Putamen (tissue), 1 donor: ENCODE results near the gene OLFML3.
"Not testable (repeated sequence)": the region's sequence is repeated elsewhere in the genome, so short reads cannot be mapped to it uniquely, and the experiment has no call there.

Experiments used
- DNase-seq: peaks from one replicate; pipeline ENCODE4 v3.0.0-alpha.2; 2016; ENCODE audit warnings: low spot score

OLFML3 gene

GRCh38 chr1:113978863-113979702 lies at the start of gene OLFML3:
TSS of gene OLFML3 (plus strand) at chr1:113979474. CDS start at chr1:113979517, 43 bp downstream.
- DNase-seq, result peak; percentile 77

- no peak for DNase-seq
These were observed 49.4 kb upstream of the OLFML3 start for GRCh38 chr1:113929750-113930498.

- DNase-seq, result no peak
These were observed 48.6 kb upstream of the OLFML3 start for GRCh38 chr1:113930499-113931161.

- DNase-seq, result no peak
These were observed 47.8 kb upstream of the OLFML3 start for GRCh38 chr1:113931451-113931851.

GRCh38 chr1:113934006-113934405 lies 45.3 kb upstream of the OLFML3 start:
- no peak for DNase-seq

- no peak for DNase-seq
These were observed 44.7 kb upstream of the OLFML3 start for GRCh38 chr1:113934511-113935055.

GRCh38 chr1:113935176-113935575 lies 44.1 kb upstream of the OLFML3 start:
- no peak for DNase-seq

- no peak for DNase-seq
These were observed 43.3 kb upstream of the OLFML3 start for GRCh38 chr1:113935970-113936369.

GRCh38 chr1:113937146-113937545 lies 42.1 kb upstream of the OLFML3 start:
- no peak for DNase-seq

- DNase-seq, result no peak
These were observed 41.1 kb upstream of the OLFML3 start for GRCh38 chr1:113938192-113938591.

- no peak for DNase-seq
These were observed 38.7 kb upstream of the OLFML3 start for GRCh38 chr1:113940365-113941244.

GRCh38 chr1:113941245-113941559 lies 38.1 kb upstream of the OLFML3 start:
- DNase-seq, result no peak

- DNase-seq, result no peak
These were observed 36.7 kb upstream of the OLFML3 start for GRCh38 chr1:113942527-113942926.

- DNase-seq, result no peak
These were observed 36.1 kb upstream of the OLFML3 start for GRCh38 chr1:113943028-113943811.

- no peak for DNase-seq
These were observed 33.9 kb upstream of the OLFML3 start for GRCh38 chr1:113945329-113945728.

GRCh38 chr1:113946112-113946511 lies 33.2 kb upstream of the OLFML3 start:
- DNase-seq, result no peak

GRCh38 chr1:113946678-113947387 lies 32.4 kb upstream of the OLFML3 start:
- DNase-seq, result no peak

- DNase-seq, result no peak
These were observed 31.7 kb upstream of the OLFML3 start for GRCh38 chr1:113947388-113948107.

GRCh38 chr1:113948151-113948550 lies 31.1 kb upstream of the OLFML3 start:
- DNase-seq, result not testable (repeated sequence)
